ENCODE data around the gene SMIM23. TPM values are rescaled to one million over a fixed set of nuclear protein-coding genes. Genes with fewer than 3 reads are reported as not detected.

Gene SMIM23
- polyA plus RNA-seq, 3 donors: not detected

GRCh38 chr5:171837522-171837921 lies 51.9 kb downstream of the SMIM23 start:
- no peak overlapping the region for H3K4me3 ChIP-seq (replicated peaks in 1 of 3; ENCODE audit: low read depth in 2 of 3, low read length in 3 of 3)
- no peak overlapping the region for H3K27ac ChIP-seq (ENCODE audit: low read depth in 1 of 2, low read length in 2 of 2)
- H3K4me1 Mint-ChIP-seq: peaks cover 41% of the 10 kb centered on the region
- no peak overlapping the region for H3K4me3 Mint-ChIP-seq
- H3K27ac Mint-ChIP-seq: no peak overlapping the region
- peaks cover 0 to 1% of the 10 kb centered on the region in 2 donors for H3K36me3 Mint-ChIP-seq
- no peaks in the 10 kb centered on the region for H3K27me3 ChIP-seq (ENCODE audit: control insufficient read depth in 2 of 2, insufficient read depth in 2 of 2, low read length in 2 of 2)
- no peaks in the 10 kb centered on the region for H3K36me3 ChIP-seq (replicated peaks in 1 of 2; ENCODE audit: control insufficient read depth in 1 of 2, insufficient read depth in 2 of 2, low read length in 2 of 2)
- peaks cover 5% of the 10 kb centered on the region in 2 donors for H3K9me3 ChIP-seq (replicated peaks in 1 of 2; ENCODE audit: control insufficient read depth in 1 of 2, insufficient read depth in 1 of 2, low read length in 2 of 2)
- H3K27me3 Mint-ChIP-seq (ENCODE audit: low read depth in 3 of 3): peaks cover 0 to 8% (median 3%) of the 10 kb centered on the region in 3 donors
- H3K4me1 ChIP-seq (ENCODE audit: control insufficient read depth in 1 of 2, insufficient read depth in 2 of 2, low read length in 2 of 2): peaks cover 33 to 39% of the 10 kb centered on the region in 2 donors
- H3K79me2 ChIP-seq (ENCODE audit: insufficient read depth, low read length): no peaks in the 10 kb centered on the region
- H3K9me3 Mint-ChIP-seq: peaks cover 0 to 21% (median 8%) of the 10 kb centered on the region in 7 donors
- no peak overlapping the region for H3K9ac ChIP-seq (ENCODE audit: insufficient read depth, low read length, poor library complexity, severe bottlenecking)
- intact Hi-C loops (cut with micrococcal nuclease): no loop called here
- H4K20me1 ChIP-seq (ENCODE audit: insufficient read depth, low read length): no peaks in the 10 kb centered on the region
- TF ChIP-seq CTCF (IDR thresholded peaks at IDR 0.05): no peak
- no peak for DNase-seq
- H2AFZ ChIP-seq (ENCODE audit: insufficient read depth, low read depth, low read length, poor library complexity, severe bottlenecking): no peak overlapping the region
- no peak overlapping the region for H3K4me2 ChIP-seq (replicated peaks; ENCODE audit: extremely low read depth, low read length, poor library complexity, severe bottlenecking)

GRCh38 chr5:171838066-171838465 lies 52.4 kb downstream of the SMIM23 start:
- Mint-ChIP-seq H3K36me3 (peaks cover 0 to 1% of the 10 kb centered on the region in 2 donors), H3K9me3 (peaks cover 0 to 21% (median 8%) of the 10 kb centered on the region in 7 donors), H3K4me1 (peaks cover 41% of the 10 kb centered on the region), H3K4me3 (no peak overlapping the region), H3K27me3 (ENCODE audit: low read depth in 3 of 3) (peaks cover 0 to 8% (median 3%) of the 10 kb centered on the region in 3 donors), H3K27ac (peak overlapping the region in 1 of 7 donors; percentile 40)
- 77% methylated on average over 9 of the region's 12 CpGs for WGBS (ENCODE audit: insufficient coverage)
- no peak for TF ChIP-seq CTCF (IDR thresholded peaks at IDR 0.05)
- Histone ChIP-seq H3K9ac (ENCODE audit: insufficient read depth, low read length, poor library complexity, severe bottlenecking) (no peak overlapping the region), H3K27me3 (ENCODE audit: control insufficient read depth in 2 of 2, insufficient read depth in 2 of 2, low read length in 2 of 2) (no peaks in the 10 kb centered on the region), H3K4me1 (ENCODE audit: control insufficient read depth in 1 of 2, insufficient read depth in 2 of 2, low read length in 2 of 2) (peaks cover 33 to 41% of the 10 kb centered on the region in 2 donors), H2AFZ (ENCODE audit: insufficient read depth, low read depth, low read length, poor library complexity, severe bottlenecking) (no peak overlapping the region), H3K4me3 (replicated peaks in 1 of 3; ENCODE audit: low read depth in 2 of 3, low read length in 3 of 3) (no peak overlapping the region), H3K27ac (ENCODE audit: low read depth in 1 of 2, low read length in 2 of 2) (no peak overlapping the region), H3K4me2 (replicated peaks; ENCODE audit: extremely low read depth, low read length, poor library complexity, severe bottlenecking) (no peak overlapping the region), H4K20me1 (ENCODE audit: insufficient read depth, low read length) (no peaks in the 10 kb centered on the region), H3K36me3 (replicated peaks in 1 of 2; ENCODE audit: control insufficient read depth in 1 of 2, insufficient read depth in 2 of 2, low read length in 2 of 2) (no peaks in the 10 kb centered on the region), H3K9me3 (replicated peaks in 1 of 2; ENCODE audit: control insufficient read depth in 1 of 2, insufficient read depth in 1 of 2, low read length in 2 of 2) (peaks cover 4 to 5% of the 10 kb centered on the region in 2 donors), H3K79me2 (ENCODE audit: insufficient read depth, low read length) (no peaks in the 10 kb centered on the region)
- DNase-seq: no peak
- intact Hi-C loops (cut with micrococcal nuclease): no loop called here
